ENCODE results near the gene TNNI2.

TNNI2 gene

DNA sequence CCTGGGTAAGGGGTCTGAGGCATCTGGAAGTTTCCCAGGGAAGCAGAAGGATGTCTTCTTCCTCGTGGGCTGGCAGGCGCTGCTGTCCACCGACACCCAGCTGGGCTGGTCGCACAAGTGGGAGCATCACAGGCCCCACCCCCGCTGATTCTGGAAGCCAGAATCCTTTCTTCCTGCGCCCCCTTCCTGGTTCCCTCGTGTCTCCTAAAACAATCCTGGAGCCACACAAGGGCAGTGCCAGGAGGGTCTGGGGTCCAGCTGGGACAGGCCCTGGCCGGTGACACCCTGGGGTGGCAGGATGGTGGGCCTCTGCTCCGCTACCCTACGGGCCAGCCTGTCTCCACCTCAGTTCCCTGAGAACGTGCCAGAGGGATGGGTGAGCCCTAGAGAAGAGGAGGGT lies 18.3 kb downstream of the TNNI2 start:
- in situ Hi-C loops (cut with HindIII; ENCODE audit: low sequenced_read_pairs): no loop called here

GRCh38 chr11:1858154-1858553 lies 19.4 kb downstream of the TNNI2 start:
- in situ Hi-C loops (cut with HindIII; ENCODE audit: low sequenced_read_pairs): no loop called here

- in situ Hi-C loops (cut with HindIII; ENCODE audit: low sequenced_read_pairs): no loop called here
Observed at GRCh38 chr11:1858576-1858975, 19.8 kb downstream of the TNNI2 start.

DNA sequence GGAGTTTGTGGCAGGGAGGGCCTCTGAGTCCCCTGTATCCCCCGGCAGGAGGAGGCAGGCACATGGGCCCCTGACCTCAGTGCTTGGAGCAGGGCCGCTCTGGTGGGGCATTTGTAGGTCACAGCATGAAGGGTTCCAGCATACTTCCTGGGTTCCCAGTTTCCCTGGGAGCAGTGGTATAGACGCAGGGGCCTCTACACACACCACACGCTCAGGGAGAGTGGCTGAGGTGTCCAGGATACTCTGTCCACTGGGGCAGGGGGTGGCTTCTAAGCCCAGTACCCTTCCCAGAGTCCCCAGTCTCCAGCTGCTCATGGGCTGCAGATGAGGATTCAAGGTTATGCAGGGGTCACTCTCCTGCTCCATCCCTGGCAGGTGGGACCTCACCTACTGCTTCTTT lies 20.2 kb downstream of the TNNI2 start:
- in situ Hi-C loops (cut with HindIII; ENCODE audit: low sequenced_read_pairs): no loop called here

DNA sequence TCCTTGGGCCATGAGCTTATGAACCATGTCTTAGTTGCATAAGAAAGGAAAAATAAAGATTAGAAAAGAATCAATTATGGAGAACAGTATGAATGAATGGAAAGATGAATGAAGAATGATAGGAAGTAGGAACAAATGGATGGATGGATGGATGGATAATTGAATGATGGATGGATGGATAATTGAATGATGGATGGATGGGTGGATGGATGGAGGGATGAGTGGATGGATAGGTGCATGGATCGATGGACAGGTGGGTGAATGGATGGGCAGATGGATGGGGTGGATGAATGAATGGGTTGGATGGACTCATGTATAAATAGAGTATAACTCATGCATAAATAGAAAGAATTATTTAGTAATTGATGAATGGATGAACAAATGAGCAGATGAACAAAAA lies 21.3 kb downstream of the TNNI2 start:
- in situ Hi-C loops (cut with HindIII; ENCODE audit: low sequenced_read_pairs): no loop called here

DNA sequence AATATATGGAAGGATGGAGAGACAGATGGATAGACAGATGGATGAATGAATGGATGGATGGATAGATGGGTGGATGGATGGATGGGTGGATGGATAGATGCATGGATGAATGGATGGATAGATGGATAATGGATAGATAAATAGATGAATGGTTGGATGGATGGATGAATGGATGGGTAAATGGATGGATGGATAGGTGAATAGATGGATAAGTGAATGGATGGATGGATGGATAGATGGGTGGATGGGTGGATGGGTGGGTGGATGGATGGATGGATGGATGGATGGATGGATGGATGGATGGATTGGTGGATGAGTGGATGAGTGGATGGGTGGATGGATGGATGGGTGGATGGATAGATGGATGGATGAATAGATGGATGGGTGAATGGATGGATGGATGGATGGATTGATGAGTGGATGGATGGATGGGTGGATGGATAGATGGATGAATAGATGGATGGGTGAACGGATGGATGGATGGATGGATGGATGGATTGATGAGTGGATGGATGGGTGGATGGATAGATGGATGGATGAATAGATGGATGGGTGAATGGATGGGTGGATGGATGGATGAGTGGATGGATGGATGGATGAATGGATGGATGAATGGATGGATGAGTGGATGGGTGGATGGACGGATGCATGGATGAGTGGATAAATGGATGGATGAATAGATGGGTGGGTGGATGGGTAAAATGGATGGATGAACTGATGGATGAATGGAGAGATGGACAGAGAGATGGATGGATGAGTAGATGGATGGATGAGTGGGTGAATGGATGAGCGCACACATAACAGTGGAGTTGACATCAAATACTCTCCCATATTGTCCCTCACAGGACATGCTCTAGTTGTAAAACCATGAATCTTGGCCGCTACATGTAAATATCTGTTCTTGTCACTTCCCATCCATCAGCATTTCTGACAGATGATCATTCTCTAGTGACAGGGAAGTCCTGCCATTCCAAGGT lies 22.9 kb downstream of the TNNI2 start:
- in situ Hi-C loops (cut with HindIII; ENCODE audit: low sequenced_read_pairs): no loop called here

GRCh38 chr11:1862588-1863351 lies 24.0 kb downstream of the TNNI2 start:
- in situ Hi-C loops (cut with HindIII; ENCODE audit: low sequenced_read_pairs): no loop called here

- in situ Hi-C loops (cut with HindIII; ENCODE audit: low sequenced_read_pairs): no loop called here
Observed at GRCh38 chr11:1863352-1864216, 24.8 kb downstream of the TNNI2 start.

- in situ Hi-C loops (cut with HindIII; ENCODE audit: low sequenced_read_pairs): no loop called here
Observed at GRCh38 chr11:1864231-1864630, 25.4 kb downstream of the TNNI2 start.

DNA sequence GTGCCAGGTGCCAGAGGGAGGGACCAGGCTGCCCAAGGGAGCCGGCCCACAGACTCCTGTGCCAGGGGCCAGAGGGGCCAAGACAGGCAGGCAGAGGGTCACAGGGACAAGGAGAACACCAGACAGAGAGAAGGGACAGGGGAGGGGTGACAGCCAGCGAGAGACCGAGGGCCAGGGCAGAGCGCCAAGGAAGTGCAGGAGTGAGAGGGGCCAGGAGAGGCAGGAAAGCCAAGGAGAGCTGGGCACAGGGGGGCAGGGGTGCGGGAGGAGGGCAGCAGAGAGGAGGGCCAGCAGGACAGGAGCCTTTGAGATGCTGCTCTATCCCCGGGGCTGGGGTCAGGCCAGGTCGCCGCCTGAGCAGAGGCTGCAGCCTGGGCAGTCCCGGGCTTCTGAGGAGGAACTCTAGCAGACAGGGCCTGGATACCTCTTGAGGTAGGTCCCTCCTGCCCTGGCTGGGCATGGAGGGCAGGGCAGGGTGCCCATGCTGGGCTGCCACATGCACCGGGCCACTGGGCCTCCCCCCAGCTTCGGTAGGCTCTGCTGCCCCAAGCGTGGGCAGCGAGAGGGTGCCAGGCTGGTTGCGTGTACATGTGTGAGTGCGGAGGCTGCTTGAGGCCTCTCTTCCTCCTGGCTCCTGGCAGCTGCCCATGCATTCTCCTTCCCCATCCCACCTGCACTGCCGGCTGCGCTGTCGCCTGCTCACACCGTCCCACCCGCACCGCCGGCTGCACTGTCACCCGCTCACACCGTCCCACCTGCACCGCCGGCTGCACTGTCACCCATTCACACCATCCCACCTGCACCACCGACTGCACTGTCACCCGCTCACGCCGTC lies 26.3 kb downstream of the TNNI2 start:
- in situ Hi-C loops (cut with HindIII; ENCODE audit: low sequenced_read_pairs): no loop called here

DNA sequence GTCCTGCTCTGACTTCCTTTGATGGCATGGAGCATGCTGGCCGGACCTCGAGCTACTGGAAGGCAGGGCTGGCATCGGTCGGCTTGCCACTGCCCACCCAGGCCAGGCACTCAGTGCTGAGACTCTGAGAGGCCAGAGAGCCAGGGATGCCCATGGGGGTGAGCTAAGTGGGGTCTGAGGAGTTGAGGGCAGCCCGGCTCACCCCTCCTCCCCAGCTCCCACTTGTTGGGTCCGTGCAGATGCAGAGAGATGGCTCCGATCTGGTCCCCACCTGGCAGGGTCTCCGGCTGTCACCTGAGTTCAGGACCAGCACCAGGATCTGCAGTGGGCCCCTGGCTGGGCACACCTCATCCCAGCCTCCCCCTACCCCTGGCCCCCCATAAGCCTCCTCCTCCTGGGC lies 27.4 kb downstream of the TNNI2 start:
- in situ Hi-C loops (cut with HindIII; ENCODE audit: low sequenced_read_pairs): no loop called here

GRCh38 chr11:1866776-1867175 lies 28.0 kb downstream of the TNNI2 start:
- in situ Hi-C loops (cut with HindIII; ENCODE audit: low sequenced_read_pairs): no loop called here

- in situ Hi-C loops (cut with HindIII; ENCODE audit: low sequenced_read_pairs): no loop called here
Observed at GRCh38 chr11:1867381-1867780, 28.6 kb downstream of the TNNI2 start.

DNA sequence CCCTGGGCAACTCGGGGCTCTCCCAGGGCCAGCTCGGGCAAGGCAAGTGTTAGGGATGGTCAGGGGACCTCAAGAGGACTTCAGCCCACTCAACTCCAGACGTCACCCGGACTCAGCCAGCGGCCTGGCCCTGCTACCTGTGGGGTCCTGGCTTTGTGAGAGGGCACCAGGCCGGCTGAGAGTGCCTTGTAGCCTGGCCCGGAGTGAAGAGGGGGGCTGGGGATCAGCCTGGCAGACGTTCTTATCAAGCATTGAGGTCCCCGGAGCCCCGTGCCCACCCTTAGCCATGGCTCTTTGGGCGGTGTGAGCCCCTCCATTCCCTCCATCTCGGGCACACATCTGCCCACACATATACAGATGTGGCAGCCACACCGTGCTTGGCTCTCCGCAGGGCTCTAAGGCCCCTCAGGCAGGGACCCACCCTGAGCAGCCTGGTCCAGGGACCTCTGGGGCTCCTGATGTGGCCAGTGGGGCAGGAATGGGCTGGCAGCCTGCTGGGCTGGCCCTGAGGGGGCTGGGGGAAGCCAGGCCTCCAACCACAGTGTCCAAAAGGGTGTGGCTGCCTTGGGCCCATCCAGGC lies 29.4 kb downstream of the TNNI2 start:
- in situ Hi-C loops (cut with HindIII; ENCODE audit: low sequenced_read_pairs): no loop called here

GRCh38 chr11:1868636-1869291 lies 30.0 kb downstream of the TNNI2 start:
- in situ Hi-C loops (cut with HindIII; ENCODE audit: low sequenced_read_pairs): no loop called here

DNA sequence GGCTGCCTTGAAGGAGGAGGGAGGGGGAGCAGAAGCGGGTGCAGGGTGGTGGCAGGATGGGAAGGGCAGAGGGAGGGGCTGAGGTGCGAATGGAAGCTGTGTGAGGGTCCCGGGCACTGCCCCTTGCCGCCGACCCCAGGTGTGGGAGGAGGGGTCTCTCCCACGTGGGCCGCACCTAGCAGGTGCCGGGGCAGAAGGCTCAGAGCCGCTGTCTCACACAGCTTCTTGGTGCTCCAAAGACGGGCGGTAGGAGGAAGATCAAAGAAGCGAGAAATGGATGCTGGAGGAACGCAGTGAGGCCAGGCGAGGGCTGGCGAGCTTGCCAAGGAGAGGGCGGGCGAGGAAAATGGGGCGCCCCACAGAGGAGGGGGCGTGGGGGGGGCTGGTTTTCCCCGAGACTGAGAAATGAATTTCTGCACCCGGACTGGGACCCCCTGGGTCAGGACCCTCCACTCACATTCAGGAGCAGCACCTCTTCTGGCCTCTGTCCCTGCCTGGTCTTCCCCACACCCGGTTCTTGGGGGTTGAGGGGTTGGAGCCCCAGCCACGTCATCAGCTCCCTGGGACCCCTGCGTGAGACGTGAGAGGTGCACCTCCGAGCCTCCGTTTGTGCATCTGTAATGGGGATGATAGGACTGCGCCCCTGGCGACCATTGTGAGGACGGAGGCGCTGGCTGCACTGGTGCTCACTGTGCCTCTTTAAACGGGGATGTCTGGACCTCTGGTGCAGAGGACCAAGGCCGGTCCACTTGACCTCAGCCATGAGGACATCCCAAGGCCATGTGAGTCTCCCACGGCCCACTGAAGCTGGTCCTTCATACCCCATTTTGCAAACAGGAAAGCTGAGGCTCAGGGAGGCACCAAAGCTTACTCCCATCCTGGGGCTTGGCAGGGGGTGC lies 30.9 kb downstream of the TNNI2 start:
- in situ Hi-C loops (cut with HindIII; ENCODE audit: low sequenced_read_pairs): no loop called here

- in situ Hi-C loops (cut with HindIII; ENCODE audit: low sequenced_read_pairs): no loop called here
Observed at GRCh38 chr11:1870326-1870696, 31.5 kb downstream of the TNNI2 start.

- in situ Hi-C loops (cut with HindIII; ENCODE audit: low sequenced_read_pairs): no loop called here
Observed at GRCh38 chr11:1870721-1871466, 32.1 kb downstream of the TNNI2 start.
